ENCODE results near the gene RGS7BP.

Gene RGS7BP

GRCh38 chr5:64637144-64637543 lies 131.3 kb downstream of the RGS7BP start:
- DNase-seq: no peak

GRCh38 chr5:64637837-64638443 lies 132.1 kb downstream of the RGS7BP start:
- no peak for DNase-seq

GRCh38 chr5:64644831-64645230 lies 139.0 kb downstream of the RGS7BP start:
- DNase-seq: no peak

GRCh38 chr5:64646169-64646568 lies 140.4 kb downstream of the RGS7BP start:
- no peak for DNase-seq

GRCh38 chr5:64649512-64649911 lies 143.7 kb downstream of the RGS7BP start:
- DNase-seq: no peak

GRCh38 chr5:64653766-64654560 lies 148.1 kb downstream of the RGS7BP start:
- DNase-seq: no peak

- DNase-seq: no peak
These were observed 148.7 kb downstream of the RGS7BP start for GRCh38 chr5:64654561-64654938.

GRCh38 chr5:64655596-64655995 lies 149.8 kb downstream of the RGS7BP start:
- no peak for DNase-seq

- DNase-seq: no peak
These were observed 153.5 kb downstream of the RGS7BP start for GRCh38 chr5:64659289-64659688.

Data from activated CD4-positive, CD25-positive, alpha-beta regulatory T cell (primary cell).